Measurements from ENCODE around the gene RCOR3.

RCOR3 gene

GRCh38 chr1:211305044-211305443 lies 45.9 kb downstream of the RCOR3 start:
- TF ChIP-seq, protein P1, sequence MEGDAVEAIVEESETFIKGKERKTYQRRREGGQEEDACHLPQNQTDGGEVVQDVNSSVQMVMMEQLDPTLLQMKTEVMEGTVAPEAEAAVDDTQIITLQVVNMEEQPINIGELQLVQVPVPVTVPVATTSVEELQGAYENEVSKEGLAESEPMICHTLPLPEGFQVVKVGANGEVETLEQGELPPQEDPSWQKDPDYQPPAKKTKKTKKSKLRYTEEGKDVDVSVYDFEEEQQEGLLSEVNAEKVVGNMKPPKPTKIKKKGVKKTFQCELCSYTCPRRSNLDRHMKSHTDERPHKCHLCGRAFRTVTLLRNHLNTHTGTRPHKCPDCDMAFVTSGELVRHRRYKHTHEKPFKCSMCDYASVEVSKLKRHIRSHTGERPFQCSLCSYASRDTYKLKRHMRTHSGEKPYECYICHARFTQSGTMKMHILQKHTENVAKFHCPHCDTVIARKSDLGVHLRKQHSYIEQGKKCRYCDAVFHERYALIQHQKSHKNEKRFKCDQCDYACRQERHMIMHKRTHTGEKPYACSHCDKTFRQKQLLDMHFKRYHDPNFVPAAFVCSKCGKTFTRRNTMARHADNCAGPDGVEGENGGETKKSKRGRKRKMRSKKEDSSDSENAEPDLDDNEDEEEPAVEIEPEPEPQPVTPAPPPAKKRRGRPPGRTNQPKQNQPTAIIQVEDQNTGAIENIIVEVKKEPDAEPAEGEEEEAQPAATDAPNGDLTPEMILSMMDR (IDR thresholded peaks at IDR 0.05; ENCODE audit: low read length), result no peak
- no peak for TF ChIP-seq EZH2 (optimal IDR thresholded peaks at IDR 0.05; ENCODE audit: low read depth, low read length)
- no peak for TF ChIP-seq EZH2phosphoT487 (IDR thresholded peaks at IDR 0.05; ENCODE audit: low read length)
- no peak overlapping the region for H3K4me3 ChIP-seq (ENCODE audit: low read length)
- no peak overlapping the region for H3K9ac ChIP-seq (ENCODE audit: low read length)
- 0 out of 2 replicates have a peak, but pooled peaks cover 2% of the 10 kb centered on the region for H3K4me1 ChIP-seq (ENCODE audit: low read length)
- 0 out of 2 replicates have a peak, but pooled peaks cover 4% of the 10 kb centered on the region for H3K79me2 ChIP-seq (ENCODE audit: low read length)
- peak; percentile 5 for DNase-seq
- no peak overlapping the region for H3K4me2 ChIP-seq (ENCODE audit: low read depth, low read length)
- H3K27ac ChIP-seq (ENCODE audit: low read length), result no peak overlapping the region
- H3F3A ChIP-seq (ENCODE audit: insufficient read depth, low read length), result no peaks in the 10 kb centered on the region; the same call in 1 of the 2 replicates
- peaks cover 10% of the 10 kb centered on the region; the same call in 1 of the 2 replicates for H3K36me3 ChIP-seq (replicated peaks; ENCODE audit: insufficient read depth, low read length)
- H3K9me2 ChIP-seq (replicated peaks; ENCODE audit: insufficient read depth, low read length), result no peaks in the 10 kb centered on the region
- no peaks in the 10 kb centered on the region for H3K9me3 ChIP-seq (replicated peaks; ENCODE audit: insufficient read depth, low read length)
- H3K27me3 ChIP-seq (replicated peaks; ENCODE audit: insufficient read depth, low read length), result no peaks in the 10 kb centered on the region
- no peaks in the 10 kb centered on the region for H4K20me1 ChIP-seq (ENCODE audit: insufficient read depth, low read length)
- H2AFZ ChIP-seq (ENCODE audit: low read length), result no peak overlapping the region

- peaks cover 22% of the 10 kb centered on the region for H3K36me3 ChIP-seq (replicated peaks; ENCODE audit: insufficient read depth, low read length)
These were observed 50.5 kb downstream of the RCOR3 start for GRCh38 chr1:211309617-211310016.

DNA sequence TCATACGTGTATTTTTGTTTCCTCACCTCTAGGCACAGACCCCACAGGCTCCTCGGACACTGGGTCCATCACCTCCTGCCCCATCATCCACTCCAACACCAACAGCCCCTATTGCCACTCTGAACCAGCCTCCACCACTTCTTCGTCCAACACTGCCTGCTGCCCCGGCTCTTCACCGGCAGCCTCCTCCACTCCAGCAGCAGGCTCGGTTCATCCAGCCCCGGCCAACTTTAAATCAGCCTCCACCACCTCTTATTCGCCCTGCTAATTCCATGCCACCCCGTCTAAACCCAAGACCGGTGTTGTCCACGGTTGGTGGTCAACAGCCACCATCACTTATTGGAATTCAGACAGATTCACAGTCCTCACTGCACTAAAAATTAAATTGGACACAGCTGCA lies 54.2 kb downstream of the RCOR3 start:
- Histone ChIP-seq H3K9me3 (replicated peaks; ENCODE audit: insufficient read depth, low read length) (no peaks in the 10 kb centered on the region), H3K79me2 (ENCODE audit: low read length) (no peaks in the 10 kb centered on the region), H3K4me2 (ENCODE audit: low read depth, low read length) (no peak overlapping the region), H3K27ac (ENCODE audit: low read length) (no peak overlapping the region), H3F3A (ENCODE audit: insufficient read depth, low read length) (no peaks in the 10 kb centered on the region), H3K9ac (ENCODE audit: low read length) (no peak overlapping the region), H3K36me3 (replicated peaks; ENCODE audit: insufficient read depth, low read length) (peaks cover 17% of the 10 kb centered on the region), H3K4me1 (ENCODE audit: low read length) (0 out of 2 replicates have a peak, but pooled peaks cover 4% of the 10 kb centered on the region), H3K27me3 (replicated peaks; ENCODE audit: insufficient read depth, low read length) (no peaks in the 10 kb centered on the region), H2AFZ (ENCODE audit: low read length) (no peak overlapping the region), H3K9me2 (replicated peaks; ENCODE audit: insufficient read depth, low read length) (no peaks in the 10 kb centered on the region), H4K20me1 (ENCODE audit: insufficient read depth, low read length) (no peaks in the 10 kb centered on the region), H3K4me3 (ENCODE audit: low read length) (no peak overlapping the region)
- no peak for DNase-seq
- TF ChIP-seq, protein P1 (IDR thresholded peaks at IDR 0.05; ENCODE audit: low read length), result no peak
- no peak for TF ChIP-seq EZH2phosphoT487 (IDR thresholded peaks at IDR 0.05; ENCODE audit: low read length)
- TF ChIP-seq EZH2 (optimal IDR thresholded peaks at IDR 0.05; ENCODE audit: low read depth, low read length), result no peak

More at GRCh38 chr1:211309617-211310016, 50.5 kb downstream of the RCOR3 start:
- H3K9me3 ChIP-seq (replicated peaks; ENCODE audit: insufficient read depth, low read length), result no peaks in the 10 kb centered on the region
- no peaks in the 10 kb centered on the region for H3K27me3 ChIP-seq (replicated peaks; ENCODE audit: insufficient read depth, low read length)
- TF ChIP-seq, protein P1 (IDR thresholded peaks at IDR 0.05; ENCODE audit: low read length), result no peak
- TF ChIP-seq EZH2 (optimal IDR thresholded peaks at IDR 0.05; ENCODE audit: low read depth, low read length) (no peak), EZH2phosphoT487 (IDR thresholded peaks at IDR 0.05; ENCODE audit: low read length) (no peak)
- no peak overlapping the region for H3K4me3 ChIP-seq (ENCODE audit: low read length)
- H3F3A ChIP-seq (ENCODE audit: insufficient read depth, low read length), result no peaks in the 10 kb centered on the region
- no peak overlapping the region for H3K4me2 ChIP-seq (ENCODE audit: low read depth, low read length)
- DNase-seq, result no peak
- no peak overlapping the region for H2AFZ ChIP-seq (ENCODE audit: low read length)
- H3K9ac ChIP-seq (ENCODE audit: low read length), result no peak overlapping the region
- no peaks in the 10 kb centered on the region for H4K20me1 ChIP-seq (ENCODE audit: insufficient read depth, low read length)
- H3K27ac ChIP-seq (ENCODE audit: low read length), result peak overlapping the region; percentile 10; the same call in 1 of the 2 replicates
- no peaks in the 10 kb centered on the region for H3K79me2 ChIP-seq (ENCODE audit: low read length)
- H3K9me2 ChIP-seq (replicated peaks; ENCODE audit: insufficient read depth, low read length), result no peaks in the 10 kb centered on the region
- 0 out of 2 replicates have a peak, but pooled peaks cover 4% of the 10 kb centered on the region for H3K4me1 ChIP-seq (ENCODE audit: low read length)

Measured in MM.1S (cell line).